ENCODE measurements around the gene BTC.
A peak's percentile ranks its signal among the peaks of the same experiment; 100 is the strongest.
"Not testable (repeated sequence)": the region's sequence is repeated elsewhere in the genome, so short reads cannot be mapped to it uniquely, and the experiment has no call there.

Gene BTC

GRCh38 chr4:74758551-74759145 lies 35.7 kb downstream of the BTC start:
- no peak for DNase-seq

- DNase-seq, result no peak
Measured at GRCh38 chr4:74757136-74757535, 37.2 kb downstream of the BTC start.

- no peak for DNase-seq
Measured at GRCh38 chr4:74755486-74755885, 38.8 kb downstream of the BTC start.

- no peak for DNase-seq
Measured at GRCh38 chr4:74754218-74754617, 40.1 kb downstream of the BTC start.

GRCh38 chr4:74752798-74753197 lies 41.5 kb downstream of the BTC start:
- DNase-seq, result no peak

- DNase-seq, result no peak
Measured at GRCh38 chr4:74751856-74752255, 42.5 kb downstream of the BTC start.

GRCh38 chr4:74751247-74751646 lies 43.1 kb downstream of the BTC start:
- no peak for DNase-seq

GRCh38 chr4:74742185-74742584 lies 52.1 kb downstream of the BTC start:
- no peak for DNase-seq

- no peak for DNase-seq
Measured at GRCh38 chr4:74738464-74739143, 55.7 kb downstream of the BTC start.

GRCh38 chr4:74734995-74735394 lies 59.3 kb downstream of the BTC start:
- no peak for DNase-seq

- no peak for DNase-seq
Measured at GRCh38 chr4:74733756-74734155, 60.6 kb downstream of the BTC start.

GRCh38 chr4:74724979-74725378 lies 69.3 kb downstream of the BTC start:
- no peak for DNase-seq

- no peak for DNase-seq
Measured at GRCh38 chr4:74716436-74716765, 77.9 kb downstream of the BTC start.

GRCh38 chr4:74715706-74716435 lies 78.5 kb downstream of the BTC start:
- DNase-seq, result peak; percentile 12

- no peak for DNase-seq
Measured at GRCh38 chr4:74714611-74715130, 79.7 kb downstream of the BTC start.

- DNase-seq, result not testable (repeated sequence)
Measured at GRCh38 chr4:74708135-74708534, 86.2 kb downstream of the BTC start.

All from right kidney (tissue), 1 donor.